Mesenchymal stem cell (in vitro differentiated cells and primary cell): ENCODE results near the gene OSBPL2.
A peak's percentile ranks its signal among the peaks of the same experiment; 100 is the strongest.

Experiments
- DNase-seq: peaks from one replicate; pipeline ENCODE4 v3.0.0-alpha.2; 2013
- H2AFZ ChIP-seq: one replicate; pipeline ENCODE4 v1.6.1; 2013; ENCODE audit warnings: low read depth, mild to moderate bottlenecking, control low read depth, inconsistent platforms, low read length, moderate library complexity
- H2AK5ac ChIP-seq: 2 replicates; pipeline ENCODE4 v1.6.1; 2013; ENCODE audit warnings: low read length, moderate library complexity, mild to moderate bottlenecking, inconsistent platforms; ENCODE audit not compliant: severe bottlenecking
- H2BK120ac ChIP-seq: one replicate; pipeline ENCODE4 v1.6.1; 2013; ENCODE audit warnings: low read depth, mild to moderate bottlenecking, inconsistent platforms, low read length, moderate library complexity
- H2BK12ac ChIP-seq, 2 experiments: one replicate each; pipeline ENCODE4 v1.6.1; 2013; ENCODE audit warnings: inconsistent platforms in 2 of 2, low read length in 2 of 2, mild to moderate bottlenecking in 2 of 2, moderate library complexity in 2 of 2, control low read depth in 1 of 2
- H2BK15ac ChIP-seq: one replicate; pipeline ENCODE4 v1.6.1; 2013; ENCODE audit warnings: mild to moderate bottlenecking, low read depth, inconsistent platforms; ENCODE audit not compliant: poor library complexity, severe bottlenecking
- H2BK5ac ChIP-seq: 2 replicates; pipeline ENCODE4 v1.6.1; 2013; ENCODE audit warnings: low read depth, mild to moderate bottlenecking, low read length, control low read depth, inconsistent platforms; ENCODE audit not compliant: poor library complexity, severe bottlenecking
- H3K14ac ChIP-seq, 2 experiments: one replicate each; pipeline ENCODE4 v1.6.1; 2013; ENCODE audit warnings: inconsistent platforms in 2 of 2, low read length in 2 of 2, control low read depth in 1 of 2, mild to moderate bottlenecking in 1 of 2, moderate library complexity in 1 of 2
- H3K18ac ChIP-seq, 2 experiments: one replicate each; pipeline ENCODE4 v1.6.1; 2013; ENCODE audit warnings: inconsistent platforms in 2 of 2, low read length in 2 of 2, control low read depth in 1 of 2, low read depth in 1 of 2, mild to moderate bottlenecking in 1 of 2
- H3K23ac ChIP-seq, 2 experiments: one replicate each; pipeline ENCODE4 v1.6.1; 2013; ENCODE audit warnings: inconsistent platforms in 2 of 2, low read length in 2 of 2, mild to moderate bottlenecking in 2 of 2, moderate library complexity in 2 of 2, control low read depth in 1 of 2
- H3K27ac ChIP-seq: 2 replicates; pipeline ENCODE4 v1.5.1; 2013; ENCODE audit warnings: mild to moderate bottlenecking, moderate library complexity, low read length, control low read depth, inconsistent platforms; ENCODE audit not compliant: poor library complexity, severe bottlenecking
- H3K27me3 ChIP-seq, 2 experiments: 2 replicates each; pipeline versions ENCODE4 v1.6.1 to v1.7.0; 2013; ENCODE audit warnings: low read length in 2 of 2, mild to moderate bottlenecking in 2 of 2, moderate library complexity in 2 of 2, control low read depth in 1 of 2, inconsistent platforms in 1 of 2; ENCODE audit not compliant: control insufficient read depth in 1 of 2, insufficient read depth in 1 of 2
- H3K36me3 ChIP-seq, 2 experiments: 2 replicates each; pipeline versions ENCODE4 v1.6.1 to v1.7.0; 2013; ENCODE audit warnings: low read length in 2 of 2, control low read depth in 1 of 2, inconsistent platforms in 1 of 2, low read depth in 1 of 2, mild to moderate bottlenecking in 1 of 2; ENCODE audit not compliant: insufficient read depth in 2 of 2, control insufficient read depth in 1 of 2
- H3K4ac ChIP-seq, 2 experiments: one replicate each; pipeline ENCODE4 v1.6.1; 2013; ENCODE audit warnings: inconsistent platforms in 2 of 2, low read length in 2 of 2, mild to moderate bottlenecking in 2 of 2, moderate library complexity in 2 of 2, control low read depth in 1 of 2, low read depth in 1 of 2
- H3K4me1 ChIP-seq: 2 replicates; pipeline ENCODE4 v1.6.1; 2013; ENCODE audit warnings: low read depth, low read length, control low read depth; ENCODE audit not compliant: control insufficient read depth, insufficient read depth
- H3K4me2 ChIP-seq: 2 replicates; pipeline ENCODE4 v1.6.1; 2013; ENCODE audit warnings: low read length, mild to moderate bottlenecking, inconsistent platforms; ENCODE audit not compliant: poor library complexity, severe bottlenecking
- H3K4me3 ChIP-seq, 2 experiments: 2 replicates each; pipeline versions ENCODE4 v1.5.1 to v1.7.0; 2013; ENCODE audit warnings: low read length in 2 of 2, mild to moderate bottlenecking in 2 of 2, control low read depth in 1 of 2, low read depth in 1 of 2; ENCODE audit not compliant: insufficient read depth in 1 of 2
- H3K79me1 ChIP-seq: replicated peaks from 2 replicates; pipeline ENCODE4 v1.6.1; 2013; ENCODE audit warnings: mild to moderate bottlenecking, control low read depth, low read length, inconsistent platforms; ENCODE audit not compliant: poor library complexity, severe bottlenecking
- H3K9ac ChIP-seq: 2 replicates; pipeline ENCODE4 v1.7.0; 2013; ENCODE audit warnings: mild to moderate bottlenecking, low read length, moderate library complexity
- H3K9me3 ChIP-seq: 2 replicates; pipeline ENCODE4 v1.7.0; 2013; ENCODE audit warnings: mild to moderate bottlenecking, low read length; ENCODE audit not compliant: control insufficient read depth
- H4K8ac ChIP-seq: one replicate; pipeline ENCODE4 v1.6.1; 2013; ENCODE audit warnings: inconsistent platforms, mild to moderate bottlenecking, low read length, moderate library complexity
- H4K91ac ChIP-seq: one replicate; pipeline ENCODE4 v1.6.1; 2013; ENCODE audit warnings: mild to moderate bottlenecking, low read length, inconsistent platforms
- WGBS: methylation state at CpG from one replicate; pipeline ENCODE4 v1.1.7; 2013; ENCODE audit warnings: mixed read lengths; 5-methylcytosine and 5-hydroxymethylcytosine counted together

The OSBPL2 gene

DNA sequence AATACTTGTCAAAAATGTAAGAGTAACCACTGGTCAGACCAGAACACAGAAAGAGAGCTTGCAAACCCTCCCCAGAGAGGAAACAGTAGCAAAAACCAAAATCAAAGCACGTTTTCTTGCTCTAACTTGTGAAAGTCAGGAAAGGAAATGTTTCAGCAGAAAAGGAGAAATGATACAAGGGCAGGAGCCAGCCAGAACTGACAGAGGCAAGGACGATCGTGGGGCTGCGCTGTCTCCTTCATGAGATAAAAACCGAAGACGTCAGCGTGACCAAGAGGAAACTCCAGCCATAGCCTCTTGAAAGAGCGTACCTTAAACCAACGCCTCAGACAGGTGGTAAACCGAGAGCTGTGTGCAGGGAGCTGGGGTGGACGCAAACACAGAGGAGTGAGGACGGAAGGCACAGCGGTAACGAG lies 101.3 kb downstream of the OSBPL2 start:
- no peak overlapping the region for H2BK120ac ChIP-seq
- H3K18ac ChIP-seq = no peak overlapping the region
- H2BK5ac ChIP-seq = no peak overlapping the region
- H3K14ac ChIP-seq = no peak overlapping the region
- H3K4me2 ChIP-seq = no peak overlapping the region
- H3K27me3 ChIP-seq = no peaks in the 10 kb centered on the region
- no peak overlapping the region for H4K91ac ChIP-seq
- H3K27ac ChIP-seq = no peak overlapping the region
- H3K4me3 ChIP-seq = no peak overlapping the region
- H3K23ac ChIP-seq = no peak overlapping the region
- DNase-seq = no peak
- H3K36me3 ChIP-seq = peaks cover 40 to 76% of the 10 kb centered on the region in 2 experiments
- H3K4me1 ChIP-seq = peaks cover 7% of the 10 kb centered on the region
- no peak overlapping the region for H3K4ac ChIP-seq
- H3K79me1 ChIP-seq = peaks cover 38% of the 10 kb centered on the region
- H2AFZ ChIP-seq = no peak overlapping the region
- 92% methylated on average over 13 of the region's 14 CpGs for WGBS
- no peak overlapping the region for H2AK5ac ChIP-seq
- H2BK15ac ChIP-seq = no peak overlapping the region
- no peak overlapping the region for H2BK12ac ChIP-seq
- H3K9ac ChIP-seq = no peak overlapping the region
- H3K9me3 ChIP-seq = peaks cover 4% of the 10 kb centered on the region
- no peak overlapping the region for H4K8ac ChIP-seq

DNA sequence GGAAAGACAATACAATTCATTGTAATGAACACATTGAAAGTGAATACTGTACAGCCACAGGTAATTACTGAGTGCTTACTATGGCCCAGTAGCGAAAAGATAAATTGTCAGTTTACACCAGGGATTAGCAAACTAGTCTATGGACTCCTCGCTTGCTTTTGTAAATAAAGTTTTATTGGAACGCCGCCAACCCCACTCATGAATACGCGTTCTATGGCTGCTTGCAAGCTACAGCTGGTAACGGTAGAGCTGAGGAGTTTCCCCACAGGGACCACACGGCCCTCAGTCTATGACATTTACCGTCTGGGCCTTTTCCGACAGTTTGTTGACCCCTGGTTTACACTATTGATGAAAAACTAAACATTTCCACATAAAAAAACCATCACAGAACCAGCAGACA lies 104.6 kb downstream of the OSBPL2 start:
- H3K23ac ChIP-seq = no peak overlapping the region
- H4K8ac ChIP-seq = no peak overlapping the region
- no peak overlapping the region for H3K4me2 ChIP-seq
- no peak overlapping the region for H2BK5ac ChIP-seq
- no peak overlapping the region for H2AFZ ChIP-seq
- H3K27ac ChIP-seq = no peak overlapping the region
- H4K91ac ChIP-seq = no peak overlapping the region
- 69% methylated on average over 10 of the region's 10 CpGs for WGBS
- no peaks in the 10 kb centered on the region for H3K27me3 ChIP-seq
- no peak overlapping the region for H2BK120ac ChIP-seq
- H3K9ac ChIP-seq = no peak overlapping the region
- H3K4ac ChIP-seq = no peak overlapping the region
- peak; percentile 94 for DNase-seq
- H2AK5ac ChIP-seq = no peak overlapping the region
- peaks cover 4% of the 10 kb centered on the region for H3K9me3 ChIP-seq
- peaks cover 34% of the 10 kb centered on the region for H3K79me1 ChIP-seq
- H3K14ac ChIP-seq = no peak overlapping the region
- no peak overlapping the region for H3K4me3 ChIP-seq
- H3K4me1 ChIP-seq = peaks cover 7% of the 10 kb centered on the region
- no peak overlapping the region for H3K18ac ChIP-seq
- no peak overlapping the region for H2BK15ac ChIP-seq
- H2BK12ac ChIP-seq = no peak overlapping the region
- peaks cover 33 to 75% of the 10 kb centered on the region in 2 experiments for H3K36me3 ChIP-seq

DNA sequence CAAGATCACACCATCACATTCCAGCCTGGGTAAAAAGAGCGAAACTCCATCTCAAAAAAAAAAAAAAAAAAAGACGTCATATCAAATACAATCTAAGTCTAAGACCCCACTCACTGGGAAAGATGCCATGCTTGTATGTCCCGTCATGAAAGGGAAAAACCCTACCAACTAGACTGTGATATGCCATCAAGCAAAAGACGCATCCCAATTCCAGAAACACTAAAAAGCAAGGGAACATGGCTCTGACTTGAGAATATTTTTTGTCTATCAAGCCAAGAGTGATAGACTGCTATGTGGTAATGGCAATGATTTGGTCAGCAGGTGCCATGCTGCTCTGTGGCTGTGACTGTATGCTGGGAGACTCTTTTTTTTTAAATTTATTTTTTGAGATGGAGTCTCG lies 105.8 kb downstream of the OSBPL2 start:
- H2AFZ ChIP-seq = no peak overlapping the region
- H2BK12ac ChIP-seq = peak overlapping the region; percentile 73 to 78
- H3K27me3 ChIP-seq = no peaks in the 10 kb centered on the region
- H2BK120ac ChIP-seq = no peak overlapping the region
- no peak overlapping the region for H3K23ac ChIP-seq
- H3K9me3 ChIP-seq = peaks cover 4% of the 10 kb centered on the region
- no peak overlapping the region for H3K14ac ChIP-seq
- H3K4me2 ChIP-seq = no peak overlapping the region
- H3K18ac ChIP-seq = no peak overlapping the region
- H2AK5ac ChIP-seq = no peak overlapping the region
- H3K4ac ChIP-seq = no peak overlapping the region
- H4K8ac ChIP-seq = no peak overlapping the region
- H4K91ac ChIP-seq = no peak overlapping the region
- H2BK5ac ChIP-seq = no peak overlapping the region
- H3K4me1 ChIP-seq = peaks cover 5% of the 10 kb centered on the region
- no peak overlapping the region for H3K9ac ChIP-seq
- peak; percentile 13 for DNase-seq
- no peak overlapping the region for H3K4me3 ChIP-seq
- H3K27ac ChIP-seq = no peak overlapping the region
- no peak overlapping the region for H2BK15ac ChIP-seq
- peaks cover 30% of the 10 kb centered on the region for H3K79me1 ChIP-seq
- peaks cover 29 to 72% of the 10 kb centered on the region in 2 experiments for H3K36me3 ChIP-seq
- WGBS = 92% methylated on average over 4 of the region's 5 CpGs

DNA sequence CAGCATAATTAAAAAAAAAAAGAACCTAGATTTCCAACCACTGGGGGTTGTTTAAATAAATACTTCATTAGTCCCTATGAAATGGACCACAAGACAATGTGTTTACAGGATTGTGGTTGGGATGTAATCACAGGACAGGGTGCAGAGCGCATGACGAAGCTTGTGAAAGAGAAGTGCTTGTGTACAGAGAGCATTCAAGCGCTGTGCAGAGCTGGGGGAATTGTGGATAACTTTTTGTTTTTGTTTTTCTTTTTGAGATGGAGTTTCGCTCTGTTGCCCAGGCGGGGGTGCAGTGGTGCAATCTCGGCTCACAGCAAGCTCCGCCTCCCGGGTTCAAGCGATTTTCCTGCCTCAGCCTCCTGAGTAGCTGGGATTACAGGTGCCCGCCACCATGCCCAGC lies 106.5 kb downstream of the OSBPL2 start:
- no peak overlapping the region for H3K14ac ChIP-seq
- H4K91ac ChIP-seq = no peak overlapping the region
- H3K79me1 ChIP-seq = peaks cover 30% of the 10 kb centered on the region
- H3K18ac ChIP-seq = no peak overlapping the region
- H3K4me1 ChIP-seq = peaks cover 6% of the 10 kb centered on the region
- H3K4me3 ChIP-seq = no peak overlapping the region
- no peak overlapping the region for H3K9ac ChIP-seq
- no peak overlapping the region for H2AK5ac ChIP-seq
- H4K8ac ChIP-seq = no peak overlapping the region
- peaks cover 7% of the 10 kb centered on the region for H3K9me3 ChIP-seq
- 57% methylated on average over 10 of the region's 10 CpGs for WGBS
- H2BK120ac ChIP-seq = no peak overlapping the region
- no peak overlapping the region for H2BK5ac ChIP-seq
- no peak overlapping the region for H3K23ac ChIP-seq
- no peaks in the 10 kb centered on the region for H3K27me3 ChIP-seq
- H3K27ac ChIP-seq = no peak overlapping the region
- H2BK12ac ChIP-seq = no peak overlapping the region
- peak; percentile 98 for DNase-seq
- no peak overlapping the region for H2BK15ac ChIP-seq
- H3K4me2 ChIP-seq = no peak overlapping the region
- no peak overlapping the region for H2AFZ ChIP-seq
- no peak overlapping the region for H3K4ac ChIP-seq
- peaks cover 25 to 71% of the 10 kb centered on the region in 2 experiments for H3K36me3 ChIP-seq
